ENCODE data around the gene AGTPBP1.
A peak's percentile ranks its signal among the peaks of the same experiment; 100 is the strongest.

The AGTPBP1 gene

GRCh38 chr9:85745203-85745602 is 3.4 kb upstream of the AGTPBP1 start:
- Histone ChIP-seq H3K27me3 (ENCODE audit: control insufficient read depth, insufficient read depth, low read length) (no peaks in the 10 kb centered on the region), H3K4me3 (ENCODE audit: low read depth, low read length) (no peak overlapping the region), H3K4me2 (ENCODE audit: low read length) (no peak overlapping the region), H3K9me3 (ENCODE audit: control insufficient read depth, low read length) (no peaks in the 10 kb centered on the region), H3K79me2 (no peaks in the 10 kb centered on the region), H2AFZ (no peak overlapping the region), H3K9ac (no peak overlapping the region), H3K27ac (no peak overlapping the region), H3K36me3 (ENCODE audit: control insufficient read depth, insufficient read depth, low read length) (no peaks in the 10 kb centered on the region), H3K4me1 (no peaks in the 10 kb centered on the region)
- no peak for TF ChIP-seq CTCF (IDR thresholded peaks at IDR 0.05)

GRCh38 chr9:85744480-85744879 is 2.7 kb upstream of the AGTPBP1 start:
- H3K4me3 ChIP-seq (ENCODE audit: low read depth, low read length): no peak overlapping the region
- H3K36me3 ChIP-seq (ENCODE audit: control insufficient read depth, insufficient read depth, low read length): no peaks in the 10 kb centered on the region
- no peak for TF ChIP-seq CTCF (IDR thresholded peaks at IDR 0.05)
- H3K9ac ChIP-seq: no peak overlapping the region
- H3K9me3 ChIP-seq (ENCODE audit: control insufficient read depth, low read length): no peaks in the 10 kb centered on the region
- no peaks in the 10 kb centered on the region for H3K4me1 ChIP-seq
- H2AFZ ChIP-seq: no peak overlapping the region
- H3K27me3 ChIP-seq (ENCODE audit: control insufficient read depth, insufficient read depth, low read length): no peaks in the 10 kb centered on the region
- no peak overlapping the region for H3K4me2 ChIP-seq (ENCODE audit: low read length)
- H3K79me2 ChIP-seq: no peaks in the 10 kb centered on the region
- H3K27ac ChIP-seq: no peak overlapping the region

- no peaks in the 10 kb centered on the region for H3K4me1 ChIP-seq
- no peak overlapping the region for H3K27ac ChIP-seq
- H3K9ac ChIP-seq: no peak overlapping the region
- H3K4me3 ChIP-seq (ENCODE audit: low read depth, low read length): no peak overlapping the region
- no peaks in the 10 kb centered on the region for H3K79me2 ChIP-seq
- H3K27me3 ChIP-seq (ENCODE audit: control insufficient read depth, insufficient read depth, low read length): no peaks in the 10 kb centered on the region
- no peaks in the 10 kb centered on the region for H3K36me3 ChIP-seq (ENCODE audit: control insufficient read depth, insufficient read depth, low read length)
- no peak overlapping the region for H2AFZ ChIP-seq
- TF ChIP-seq CTCF (IDR thresholded peaks at IDR 0.05): no peak
- H3K9me3 ChIP-seq (ENCODE audit: control insufficient read depth, low read length): no peaks in the 10 kb centered on the region
- H3K4me2 ChIP-seq (ENCODE audit: low read length): no peak overlapping the region
These were observed 1.7 kb upstream of the AGTPBP1 start for GRCh38 chr9:85743275-85744128.

GRCh38 chr9:85742597-85742936 is 813 bp upstream of the AGTPBP1 start:
- no peaks in the 10 kb centered on the region for H3K27me3 ChIP-seq (ENCODE audit: control insufficient read depth, insufficient read depth, low read length)
- H3K79me2 ChIP-seq: no peaks in the 10 kb centered on the region
- H3K9ac ChIP-seq: no peak overlapping the region
- H3K36me3 ChIP-seq (ENCODE audit: control insufficient read depth, insufficient read depth, low read length): no peaks in the 10 kb centered on the region
- peak overlapping the region; percentile 93 for H2AFZ ChIP-seq
- peak overlapping the region; percentile 83 for H3K4me2 ChIP-seq (ENCODE audit: low read length)
- peak overlapping the region; percentile 85 for H3K4me3 ChIP-seq (ENCODE audit: low read depth, low read length)
- no peaks in the 10 kb centered on the region for H3K9me3 ChIP-seq (ENCODE audit: control insufficient read depth, low read length)
- no peak for TF ChIP-seq CTCF (IDR thresholded peaks at IDR 0.05)
- no peaks in the 10 kb centered on the region for H3K4me1 ChIP-seq
- peak overlapping the region; percentile 72 for H3K27ac ChIP-seq
